ENCODE measurements around the gene TLR7.

TLR7 gene

DNA sequence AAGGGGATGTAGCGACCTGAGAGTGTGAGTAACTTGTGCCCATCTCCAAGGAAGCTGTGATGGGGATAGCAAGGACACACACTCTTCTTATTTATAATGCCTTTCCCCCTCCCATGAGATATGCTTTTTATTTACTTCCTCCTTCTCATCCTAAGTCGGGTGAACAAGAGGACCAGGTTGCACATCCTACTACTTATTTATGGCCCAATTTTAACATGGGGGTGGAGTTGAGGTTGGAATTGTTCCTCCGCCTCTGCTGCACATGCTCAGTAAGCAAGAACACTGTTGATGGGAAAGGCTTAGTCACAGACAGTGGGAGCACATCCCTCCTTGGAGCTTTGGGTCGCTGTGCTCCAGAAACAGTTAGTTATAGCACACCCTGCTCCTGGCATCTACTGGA lies 24.3 kb downstream of the TLR7 start:
- Histone ChIP-seq H3K27ac (ENCODE audit: low read length) (no peak overlapping the region), H3K4me1 (ENCODE audit: control insufficient read depth in 1 of 2, insufficient read depth in 2 of 2, low read length in 2 of 2) (no peaks in the 10 kb centered on the region), H3K27me3 (ENCODE audit: low read depth, low read length) (no peaks in the 10 kb centered on the region), H3K36me3 (ENCODE audit: control insufficient read depth in 1 of 2, insufficient read depth in 2 of 2, low read length in 2 of 2) (no peaks in the 10 kb centered on the region), H3K9me3 (ENCODE audit: control insufficient read depth in 1 of 2, low read length in 2 of 2) (no peaks in the 10 kb centered on the region), H3K4me3 (ENCODE audit: low read depth in 1 of 2, low read length in 2 of 2) (no peak overlapping the region)

DNA sequence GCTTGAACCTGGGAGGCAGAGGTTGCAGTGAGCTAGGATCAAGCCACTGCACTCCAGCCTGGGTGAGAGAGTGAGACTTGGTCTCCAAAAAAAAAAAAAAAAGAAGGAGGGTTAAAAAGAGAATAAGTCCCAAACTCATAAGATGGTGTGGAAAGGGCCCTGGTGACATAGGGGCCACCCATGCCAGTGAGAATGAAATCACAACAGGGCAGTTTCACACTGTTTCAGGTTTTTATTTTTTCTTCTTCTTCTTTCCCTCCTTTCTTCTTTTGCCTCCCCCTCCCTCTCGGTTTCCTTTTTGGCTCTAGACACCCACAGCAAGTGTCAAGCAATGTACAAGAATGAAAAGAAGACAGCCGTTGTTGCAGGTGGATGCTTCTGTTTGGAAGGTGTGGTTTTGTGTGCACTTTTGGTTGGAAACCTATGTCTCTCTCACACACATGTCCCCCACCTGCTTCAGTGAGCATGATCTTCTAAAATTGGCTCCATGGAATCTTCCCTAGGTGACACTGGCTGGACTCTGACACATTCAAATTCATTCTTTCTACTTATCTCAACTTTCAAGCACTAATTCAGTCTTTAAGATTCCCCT lies 25.1 kb downstream of the TLR7 start:
- Histone ChIP-seq H3K4me1 (ENCODE audit: control insufficient read depth in 1 of 2, insufficient read depth in 2 of 2, low read length in 2 of 2) (no peaks in the 10 kb centered on the region), H3K4me3 (ENCODE audit: low read depth in 1 of 2, low read length in 2 of 2) (no peak overlapping the region), H3K9me3 (ENCODE audit: control insufficient read depth in 1 of 2, low read length in 2 of 2) (no peaks in the 10 kb centered on the region), H3K27ac (ENCODE audit: low read length) (no peak overlapping the region), H3K36me3 (ENCODE audit: control insufficient read depth in 1 of 2, insufficient read depth in 2 of 2, low read length in 2 of 2) (no peaks in the 10 kb centered on the region), H3K27me3 (ENCODE audit: low read depth, low read length) (no peaks in the 10 kb centered on the region)

DNA sequence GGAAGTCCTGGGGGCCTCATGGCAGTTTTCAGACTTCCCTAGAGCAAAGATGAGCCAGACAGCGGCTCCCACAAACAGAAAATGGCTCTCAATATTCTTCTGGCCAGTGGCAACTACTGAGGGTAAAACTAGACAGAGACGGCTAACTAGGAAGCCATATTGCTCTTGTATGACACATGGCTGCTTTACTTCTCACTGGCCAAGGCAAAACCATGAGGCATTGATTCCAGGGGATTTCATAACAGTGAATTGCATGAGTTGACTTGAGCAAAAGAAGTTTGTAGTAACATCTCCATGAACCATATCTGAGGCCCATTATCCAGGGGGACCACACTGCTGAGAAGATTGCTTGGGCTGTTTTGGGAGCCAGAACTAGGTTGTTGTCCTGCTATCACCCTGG lies 25.8 kb downstream of the TLR7 start:
- Histone ChIP-seq H3K27me3 (ENCODE audit: low read depth, low read length) (no peaks in the 10 kb centered on the region), H3K9me3 (ENCODE audit: control insufficient read depth in 1 of 2, low read length in 2 of 2) (no peaks in the 10 kb centered on the region), H3K4me3 (ENCODE audit: low read depth in 1 of 2, low read length in 2 of 2) (no peak overlapping the region), H3K36me3 (ENCODE audit: control insufficient read depth in 1 of 2, insufficient read depth in 2 of 2, low read length in 2 of 2) (no peaks in the 10 kb centered on the region), H3K4me1 (ENCODE audit: control insufficient read depth in 1 of 2, insufficient read depth in 2 of 2, low read length in 2 of 2) (no peaks in the 10 kb centered on the region), H3K27ac (ENCODE audit: low read length) (no peak overlapping the region)

DNA sequence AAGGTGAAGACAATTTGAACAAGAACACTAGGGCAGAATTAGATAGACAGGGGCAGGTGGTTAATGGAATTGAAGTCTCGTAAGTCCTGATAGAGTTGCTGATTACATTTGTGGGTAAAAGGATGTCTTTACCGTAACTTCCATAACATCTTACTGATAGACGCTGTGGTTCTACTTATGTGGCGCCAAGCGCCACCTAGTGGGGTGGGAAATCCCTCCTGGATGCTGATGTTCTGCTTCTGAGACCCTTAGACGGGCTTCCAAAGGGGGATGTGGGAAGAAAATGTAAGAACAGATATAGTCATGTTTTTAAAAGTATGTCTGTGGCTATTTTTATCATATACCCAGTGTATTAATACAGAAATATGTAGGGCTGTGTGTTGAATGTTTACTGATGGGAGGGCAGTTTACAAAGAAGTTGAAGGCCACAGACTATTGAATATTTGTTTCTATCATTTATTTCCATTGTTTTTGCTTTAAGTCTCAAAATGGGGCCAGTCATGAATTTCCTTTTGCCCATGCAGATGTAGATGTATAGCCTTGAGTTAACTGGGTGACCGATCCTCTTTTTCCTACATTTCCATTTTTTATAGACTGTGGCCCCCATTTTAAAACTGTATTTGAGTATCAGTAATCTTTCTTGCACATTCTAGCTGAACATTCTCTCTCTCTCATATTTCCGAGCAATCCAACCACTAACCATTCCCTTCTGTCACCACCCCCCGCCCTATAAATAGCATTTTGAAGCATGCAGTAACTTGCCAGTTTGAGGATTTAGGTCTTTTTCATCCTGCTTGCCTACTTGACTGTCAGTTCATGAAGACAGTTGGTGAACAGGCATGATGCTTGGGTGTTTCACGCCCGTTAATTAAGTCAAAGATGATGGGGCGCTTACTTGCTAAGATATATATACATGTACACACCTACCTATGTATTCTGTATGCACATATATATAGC lies 27.5 kb downstream of the TLR7 start:
- H3K4me1 ChIP-seq (ENCODE audit: control insufficient read depth in 1 of 2, insufficient read depth in 2 of 2, low read length in 2 of 2), result no peaks in the 10 kb centered on the region
- no peak overlapping the region for H3K4me3 ChIP-seq (ENCODE audit: low read depth in 1 of 2, low read length in 2 of 2)
- no peaks in the 10 kb centered on the region for H3K36me3 ChIP-seq (ENCODE audit: control insufficient read depth in 1 of 2, insufficient read depth in 2 of 2, low read length in 2 of 2)
- no peaks in the 10 kb centered on the region for H3K27me3 ChIP-seq (ENCODE audit: low read depth, low read length)
- no peak overlapping the region for H3K27ac ChIP-seq (ENCODE audit: low read length)
- no peaks in the 10 kb centered on the region for H3K9me3 ChIP-seq (ENCODE audit: control insufficient read depth in 1 of 2, low read length in 2 of 2)

DNA sequence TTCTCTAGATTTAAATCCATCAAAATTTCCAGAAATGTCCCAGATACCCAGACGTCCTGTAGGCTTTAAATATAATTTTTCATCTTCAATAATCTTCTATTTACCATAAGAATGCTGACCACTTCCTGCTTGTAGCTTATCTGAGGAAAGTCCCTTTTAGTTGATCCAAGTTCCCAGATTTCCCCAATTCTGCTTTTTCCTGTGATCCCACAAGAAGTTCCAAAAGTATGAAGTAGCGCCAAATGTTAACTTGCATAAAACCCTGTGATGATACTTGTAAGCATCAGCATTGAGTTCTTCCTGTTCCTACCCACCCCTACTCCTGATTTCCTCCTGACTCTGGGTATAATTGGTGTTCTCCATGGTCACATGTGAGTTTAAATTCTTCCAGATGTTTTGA lies 29.0 kb downstream of the TLR7 start:
- Histone ChIP-seq H3K27ac (ENCODE audit: low read length) (no peak overlapping the region), H3K27me3 (ENCODE audit: low read depth, low read length) (no peaks in the 10 kb centered on the region), H3K9me3 (ENCODE audit: control insufficient read depth in 1 of 2, low read length in 2 of 2) (no peaks in the 10 kb centered on the region), H3K36me3 (ENCODE audit: control insufficient read depth in 1 of 2, insufficient read depth in 2 of 2, low read length in 2 of 2) (no peaks in the 10 kb centered on the region), H3K4me3 (ENCODE audit: low read depth in 1 of 2, low read length in 2 of 2) (no peak overlapping the region), H3K4me1 (ENCODE audit: control insufficient read depth in 1 of 2, insufficient read depth in 2 of 2, low read length in 2 of 2) (no peaks in the 10 kb centered on the region)

DNA sequence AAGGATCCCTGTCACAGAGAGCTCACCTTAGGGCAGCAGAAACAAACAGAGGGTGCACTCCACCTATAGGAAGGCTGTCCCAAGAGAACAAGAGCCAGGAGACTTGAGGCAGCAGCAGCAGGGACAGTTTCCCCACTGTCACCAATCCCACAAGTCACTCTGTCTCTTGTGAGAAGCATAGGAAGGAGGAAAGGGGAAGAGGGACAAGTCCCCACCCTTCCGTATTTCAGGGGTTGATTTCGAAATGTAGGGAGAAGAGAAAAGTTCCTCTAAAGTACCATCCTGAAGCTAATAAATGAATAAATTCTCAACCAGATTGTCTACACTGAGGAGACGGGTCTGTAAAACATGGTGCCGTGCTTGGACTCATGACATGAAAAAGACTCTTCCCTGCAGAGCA lies 30.1 kb downstream of the TLR7 start:
- H3K4me1 ChIP-seq (ENCODE audit: control insufficient read depth in 1 of 2, insufficient read depth in 2 of 2, low read length in 2 of 2), result no peaks in the 10 kb centered on the region
- no peak overlapping the region for H3K4me3 ChIP-seq (ENCODE audit: low read depth in 1 of 2, low read length in 2 of 2)
- H3K27me3 ChIP-seq (ENCODE audit: low read depth, low read length), result no peaks in the 10 kb centered on the region
- H3K36me3 ChIP-seq (ENCODE audit: control insufficient read depth in 1 of 2, insufficient read depth in 2 of 2, low read length in 2 of 2), result no peaks in the 10 kb centered on the region
- H3K27ac ChIP-seq (ENCODE audit: low read length), result no peak overlapping the region
- H3K9me3 ChIP-seq (ENCODE audit: control insufficient read depth in 1 of 2, low read length in 2 of 2), result no peaks in the 10 kb centered on the region

DNA sequence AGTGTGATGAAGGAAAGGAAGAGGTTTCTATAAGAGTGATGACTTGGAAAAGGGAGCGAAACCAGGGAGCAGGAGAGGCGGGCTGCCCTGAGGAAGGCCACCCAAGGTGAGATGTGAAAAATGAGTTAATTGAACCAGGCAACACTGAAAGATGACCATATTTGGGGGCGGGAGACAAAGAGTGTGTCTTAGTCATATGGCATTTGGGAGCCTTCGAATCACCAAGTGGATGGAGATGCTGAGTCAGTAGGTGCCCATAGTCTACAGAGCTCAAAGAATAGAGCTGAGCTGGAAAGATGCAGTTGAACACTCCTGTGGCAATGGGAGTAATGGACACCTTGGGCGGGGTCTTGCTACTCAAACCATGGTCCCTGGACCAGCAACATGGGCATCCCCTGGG lies 31.2 kb downstream of the TLR7 start:
- Histone ChIP-seq H3K9me3 (ENCODE audit: control insufficient read depth in 1 of 2, low read length in 2 of 2) (no peaks in the 10 kb centered on the region), H3K4me1 (ENCODE audit: control insufficient read depth in 1 of 2, insufficient read depth in 2 of 2, low read length in 2 of 2) (no peaks in the 10 kb centered on the region), H3K27ac (ENCODE audit: low read length) (no peak overlapping the region), H3K27me3 (ENCODE audit: low read depth, low read length) (no peaks in the 10 kb centered on the region), H3K4me3 (ENCODE audit: low read depth in 1 of 2, low read length in 2 of 2) (no peak overlapping the region), H3K36me3 (ENCODE audit: control insufficient read depth in 1 of 2, insufficient read depth in 2 of 2, low read length in 2 of 2) (no peaks in the 10 kb centered on the region)

DNA sequence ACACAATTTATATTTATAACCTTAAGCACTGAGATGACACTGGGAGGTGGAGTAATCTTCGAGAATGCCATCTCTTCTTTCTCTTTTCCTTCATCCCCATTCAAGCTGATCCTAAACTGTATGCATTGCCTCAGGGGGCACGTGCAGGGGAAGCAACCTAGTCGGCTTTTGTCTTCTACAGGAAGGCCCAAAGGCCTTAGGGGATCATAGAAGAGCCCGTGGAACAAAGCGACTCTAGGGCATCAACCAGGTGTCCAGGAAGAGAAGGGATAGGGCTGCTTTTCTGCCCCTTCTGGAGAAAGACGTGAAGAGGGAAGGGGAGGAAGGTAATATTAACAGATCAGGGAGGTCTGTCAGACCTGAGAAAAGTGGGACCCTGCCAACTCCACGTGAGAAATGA lies 32.6 kb downstream of the TLR7 start:
- no peaks in the 10 kb centered on the region for H3K36me3 ChIP-seq (ENCODE audit: control insufficient read depth in 1 of 2, insufficient read depth in 2 of 2, low read length in 2 of 2)
- no peak overlapping the region for H3K27ac ChIP-seq (ENCODE audit: low read length)
- no peaks in the 10 kb centered on the region for H3K9me3 ChIP-seq (ENCODE audit: control insufficient read depth in 1 of 2, low read length in 2 of 2)
- H3K4me1 ChIP-seq (ENCODE audit: control insufficient read depth in 1 of 2, insufficient read depth in 2 of 2, low read length in 2 of 2), result no peaks in the 10 kb centered on the region
- H3K27me3 ChIP-seq (ENCODE audit: low read depth, low read length), result no peaks in the 10 kb centered on the region
- H3K4me3 ChIP-seq (ENCODE audit: low read depth in 1 of 2, low read length in 2 of 2), result no peak overlapping the region

DNA sequence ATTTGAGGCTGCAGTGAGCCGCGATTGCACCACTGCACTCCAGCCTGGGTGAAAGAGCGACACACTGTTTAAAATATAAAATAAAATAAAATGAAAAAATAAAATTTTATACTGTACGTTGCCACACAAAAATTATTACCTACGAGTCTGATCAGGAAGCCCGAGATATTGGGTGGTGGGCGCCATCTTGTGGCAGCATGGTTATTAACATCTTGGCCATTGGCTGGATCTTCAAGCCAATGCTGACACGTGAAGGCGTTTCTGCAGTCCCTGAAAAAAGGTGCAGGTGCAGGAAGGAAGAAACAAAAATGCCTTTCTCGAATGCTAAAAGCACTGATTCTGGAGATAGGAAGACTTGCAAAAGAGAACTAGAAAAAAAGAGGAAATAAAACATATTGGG lies 34.6 kb downstream of the TLR7 start:
- no peaks in the 10 kb centered on the region for H3K4me1 ChIP-seq (ENCODE audit: control insufficient read depth in 1 of 2, insufficient read depth in 2 of 2, low read length in 2 of 2)
- no peak overlapping the region for H3K4me3 ChIP-seq (ENCODE audit: low read depth in 1 of 2, low read length in 2 of 2)
- no peaks in the 10 kb centered on the region for H3K27me3 ChIP-seq (ENCODE audit: low read depth, low read length)
- H3K36me3 ChIP-seq (ENCODE audit: control insufficient read depth in 1 of 2, insufficient read depth in 2 of 2, low read length in 2 of 2), result no peaks in the 10 kb centered on the region
- no peak overlapping the region for H3K27ac ChIP-seq (ENCODE audit: low read length)
- H3K9me3 ChIP-seq (ENCODE audit: control insufficient read depth in 1 of 2, low read length in 2 of 2), result no peaks in the 10 kb centered on the region

DNA sequence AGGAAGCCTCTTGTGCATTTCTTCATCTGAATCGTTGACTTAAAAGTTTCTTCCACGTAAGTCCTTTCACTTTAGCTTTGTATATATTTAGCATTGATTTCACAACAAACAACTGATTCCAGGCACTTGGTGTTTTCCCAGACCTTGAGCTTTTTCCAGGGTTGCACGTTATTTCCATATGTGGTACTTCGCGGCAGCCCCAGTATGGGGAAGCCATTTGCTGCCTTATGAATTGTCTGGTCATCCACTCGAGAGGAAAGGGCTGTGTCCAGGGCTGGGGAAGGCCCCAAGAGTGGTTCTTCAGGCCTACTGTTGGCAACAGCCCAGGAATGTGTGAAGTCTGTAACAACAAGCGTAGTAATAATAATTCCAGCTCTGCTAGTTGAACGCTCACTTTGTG lies 36.8 kb downstream of the TLR7 start:
- no peaks in the 10 kb centered on the region for H3K36me3 ChIP-seq (ENCODE audit: control insufficient read depth in 1 of 2, insufficient read depth in 2 of 2, low read length in 2 of 2)
- H3K27ac ChIP-seq (ENCODE audit: low read length), result no peak overlapping the region
- H3K4me1 ChIP-seq (ENCODE audit: control insufficient read depth in 1 of 2, insufficient read depth in 2 of 2, low read length in 2 of 2), result no peaks in the 10 kb centered on the region
- no peak overlapping the region for H3K4me3 ChIP-seq (ENCODE audit: low read depth in 1 of 2, low read length in 2 of 2)
- no peaks in the 10 kb centered on the region for H3K9me3 ChIP-seq (ENCODE audit: control insufficient read depth in 1 of 2, low read length in 2 of 2)
- no peaks in the 10 kb centered on the region for H3K27me3 ChIP-seq (ENCODE audit: low read depth, low read length)

DNA sequence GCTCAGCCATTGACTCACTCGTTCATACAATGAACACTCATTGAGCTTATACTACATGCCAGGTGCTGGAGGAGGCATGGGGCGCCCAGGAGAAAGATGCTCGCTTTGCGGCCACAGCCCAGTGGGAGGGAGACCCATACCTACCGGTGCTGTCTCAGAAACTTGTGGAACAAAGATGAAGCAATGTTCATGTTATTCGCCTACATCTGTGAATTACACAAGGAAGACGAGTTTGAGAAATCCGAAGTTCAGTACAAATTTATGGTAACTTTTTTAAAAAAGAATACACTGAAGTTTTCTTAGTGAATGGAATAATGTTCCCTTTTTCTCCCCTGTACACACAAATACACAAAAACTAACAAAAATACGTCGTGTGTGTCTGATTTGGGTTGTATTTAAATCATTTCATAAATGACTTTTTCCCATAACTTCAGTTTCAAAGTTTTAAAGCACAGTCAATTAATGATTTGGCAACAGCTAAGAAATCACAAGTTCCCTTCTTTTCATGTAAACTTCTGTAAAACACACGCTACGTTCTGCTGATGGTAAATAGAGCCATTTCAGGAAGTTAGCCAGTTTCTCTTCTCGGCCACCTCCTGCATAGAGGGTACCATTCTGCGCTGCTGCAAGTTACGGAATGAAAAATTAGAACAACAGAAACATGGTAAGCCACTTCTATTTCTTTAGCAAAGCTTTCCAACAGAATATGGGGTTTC lies 39.3 kb downstream of the TLR7 start, which contains the start of gene TLR8:
Gene TLR8 (plus strand): TSS at position 575 of the 716 bp plus-strand sequence. CDS start 87 bp downstream, at position 662.
- no peaks in the 10 kb centered on the region for H3K9me3 ChIP-seq (ENCODE audit: control insufficient read depth in 1 of 2, low read length in 2 of 2)
- H3K4me1 ChIP-seq (ENCODE audit: control insufficient read depth in 1 of 2, insufficient read depth in 2 of 2, low read length in 2 of 2), result no peaks in the 10 kb centered on the region
- no peak within 1 kb of the TSS for H3K4me3 ChIP-seq (ENCODE audit: low read depth in 1 of 2, low read length in 2 of 2)
- no peaks in the 10 kb centered on the region for H3K36me3 ChIP-seq (ENCODE audit: control insufficient read depth in 1 of 2, insufficient read depth in 2 of 2, low read length in 2 of 2)
- no peaks in the 10 kb centered on the region for H3K27me3 ChIP-seq (ENCODE audit: low read depth, low read length)
- no peak within 1 kb of the TSS for H3K27ac ChIP-seq (ENCODE audit: low read length)
